Thyroid gland (tissue), 4 donors: Measurements from ENCODE around the gene C22orf42. TPM values are rescaled to one million over a fixed set of nuclear protein-coding genes. Genes with fewer than 3 reads are reported as not detected.
A peak's percentile ranks its signal among the peaks of the same experiment; 100 is the strongest.
"Not testable (repeated sequence)": the region's sequence is repeated elsewhere in the genome, so short reads cannot be mapped to it uniquely, and the experiment has no call there.

ENCODE experiments used
- DNase-seq, 2 donors: peaks; one replicate each; pipeline ENCODE4 v3.0.0-alpha.2; 2019
- H3K27ac ChIP-seq, 3 donors: fragments of 200-600 bp; sonication (generic); 1 replicate in 2 of 3; 2 replicates in 1 of 3; pipeline ENCODE4 v1.5.1; 2016 to 2019; ENCODE audit warnings: mild to moderate bottlenecking in 1 of 3, moderate library complexity in 1 of 3
- H3K27me3 ChIP-seq: fragments of 200-600 bp; sonication (generic); one replicate; pipeline ENCODE4 v1.5.1; 2019
- H3K36me3 ChIP-seq, 2 donors: fragments of 200-600 bp; sonication (generic); one replicate each; pipeline ENCODE4 v1.5.1; 2016 to 2019
- H3K4me1 ChIP-seq, 2 donors: fragments of 200-600 bp; sonication (generic); one replicate each; pipeline ENCODE4 v1.5.1; 2017 to 2019
- H3K4me3 ChIP-seq, 3 donors: fragments of 200-600 bp; sonication (generic); replicated peaks in 1 of 3; 1 replicate in 2 of 3; 2 replicates in 1 of 3; pipeline ENCODE4 v1.5.1; 2016; ENCODE audit warnings: mild to moderate bottlenecking in 1 of 3
- H3K9me3 ChIP-seq: fragments of 200-600 bp; sonication (generic); one replicate; pipeline ENCODE4 v1.5.1; 2017
- POLR2A ChIP-seq, 2 donors: fragments of 450-650 bp; IDR thresholded peaks; one replicate each; pipeline ENCODE4 v1.6.1; 2017; ENCODE audit warnings: antibody characterized with exemption in 2 of 2, mild to moderate bottlenecking in 2 of 2, moderate library complexity in 1 of 2
- WGBS, 2 donors: methylation state at CpG; one replicate each; pipeline ENCODE4 v1.1.5; 2017; 5-methylcytosine and 5-hydroxymethylcytosine counted together
- intact Hi-C: fragments of 100-400 bp; cut with DNase I; formaldehyde crosslinking; loops from one replicate; pipeline ENCODE4 v1.15.1; 2023
- total RNA-seq, 4 donors: library from RNA; depleted of rRNA; stranded (reverse); fragments of >200 nt; gene quantifications; one replicate each; pipeline ENCODE4 v1.2.3, GENCODE V29; 2016
- TF ChIP-seq, protein P1 (sequence below), 6 experiments: fragments of 200-600 bp in 3 of 6; fragments of 450-650 bp in 3 of 6; sonication (generic) in 3 of 6; IDR thresholded peaks; one replicate each; pipeline ENCODE4 v1.5.1; 2016 to 2019; ENCODE audit warnings: antibody characterized with exemption in 6 of 6, mild to moderate bottlenecking in 2 of 6, inconsistent platforms in 1 of 6, moderate library complexity in 1 of 6

C22orf42 gene
- total RNA-seq, 4 donors from 2014 or later: not detected

- no peaks in the 10 kb centered on the region for H3K9me3 ChIP-seq
- no peaks in the 10 kb centered on the region for H3K36me3 ChIP-seq
- intact Hi-C loops: loop anchor here (10.0 kb wide), 1 partner anchor 272 kb away; the partner anchor contains the start of gene FBXO7
- 0% methylated on average over 12 to 16 of the region's 29 CpGs for WGBS, 2 donors
- H3K4me1 ChIP-seq: peaks cover 0 to 13% of the 10 kb centered on the region in 2 donors
- DNase-seq: peak; percentile 77 to 78
- H3K27ac ChIP-seq: no peak overlapping the region
- peak overlapping the region in 1 of 3 donors; percentile 17 for H3K4me3 ChIP-seq
- TF ChIP-seq POLR2A (IDR thresholded peaks at IDR 0.05): no peak
- TF ChIP-seq, protein P1, sequence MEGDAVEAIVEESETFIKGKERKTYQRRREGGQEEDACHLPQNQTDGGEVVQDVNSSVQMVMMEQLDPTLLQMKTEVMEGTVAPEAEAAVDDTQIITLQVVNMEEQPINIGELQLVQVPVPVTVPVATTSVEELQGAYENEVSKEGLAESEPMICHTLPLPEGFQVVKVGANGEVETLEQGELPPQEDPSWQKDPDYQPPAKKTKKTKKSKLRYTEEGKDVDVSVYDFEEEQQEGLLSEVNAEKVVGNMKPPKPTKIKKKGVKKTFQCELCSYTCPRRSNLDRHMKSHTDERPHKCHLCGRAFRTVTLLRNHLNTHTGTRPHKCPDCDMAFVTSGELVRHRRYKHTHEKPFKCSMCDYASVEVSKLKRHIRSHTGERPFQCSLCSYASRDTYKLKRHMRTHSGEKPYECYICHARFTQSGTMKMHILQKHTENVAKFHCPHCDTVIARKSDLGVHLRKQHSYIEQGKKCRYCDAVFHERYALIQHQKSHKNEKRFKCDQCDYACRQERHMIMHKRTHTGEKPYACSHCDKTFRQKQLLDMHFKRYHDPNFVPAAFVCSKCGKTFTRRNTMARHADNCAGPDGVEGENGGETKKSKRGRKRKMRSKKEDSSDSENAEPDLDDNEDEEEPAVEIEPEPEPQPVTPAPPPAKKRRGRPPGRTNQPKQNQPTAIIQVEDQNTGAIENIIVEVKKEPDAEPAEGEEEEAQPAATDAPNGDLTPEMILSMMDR (IDR thresholded peaks at IDR 0.05): peak in 5 of 6 experiments; percentile 53 to 85 (median 67)
- H3K27me3 ChIP-seq: no peaks in the 10 kb centered on the region
Measured at GRCh38 chr22:32202539-32203180, 43.6 kb upstream of the C22orf42 start.

GRCh38 chr22:32202161-32202538 is 43.0 kb upstream of the C22orf42 start:
- DNase-seq: no peak
- intact Hi-C loops: loop anchor here (10.0 kb wide), 1 partner anchor 273 kb away; the partner anchor contains the start of gene FBXO7
- Histone ChIP-seq H3K27ac (no peak overlapping the region), H3K4me1 (peaks cover 0 to 13% of the 10 kb centered on the region in 2 donors), H3K36me3 (no peaks in the 10 kb centered on the region), H3K9me3 (no peaks in the 10 kb centered on the region), H3K27me3 (no peaks in the 10 kb centered on the region), H3K4me3 (no peak overlapping the region)
- WGBS, 2 donors: 14 to 16% methylated on average over 4 of the region's 4 CpGs
- TF ChIP-seq POLR2A (IDR thresholded peaks at IDR 0.05): no peak
- TF ChIP-seq, protein P1 (IDR thresholded peaks at IDR 0.05): no peak

DNA sequence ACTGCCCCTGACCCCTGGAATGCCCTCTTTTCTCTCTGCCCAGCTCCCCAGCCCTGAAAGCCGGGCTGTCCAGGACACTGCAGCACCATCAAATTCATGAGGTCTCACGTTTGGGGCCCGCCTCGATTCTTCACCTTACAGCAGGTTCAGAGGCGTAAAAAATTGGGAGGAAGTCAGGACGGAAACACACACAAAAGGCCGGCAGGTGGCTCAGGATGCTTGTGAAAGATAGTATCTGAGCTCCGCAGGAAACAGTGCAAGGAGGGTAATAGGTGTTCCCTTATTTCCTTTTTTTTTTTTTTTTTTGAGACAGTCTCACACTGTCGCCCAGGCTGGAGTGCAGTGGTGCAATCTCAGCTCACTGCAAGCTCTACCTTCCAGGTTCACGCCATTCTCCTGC is 41.6 kb upstream of the C22orf42 start:
- no peaks in the 10 kb centered on the region for H3K9me3 ChIP-seq
- DNase-seq: no peak
- no peaks in the 10 kb centered on the region for H3K36me3 ChIP-seq
- peaks cover 0 to 13% of the 10 kb centered on the region in 2 donors for H3K4me1 ChIP-seq
- no peak overlapping the region for H3K27ac ChIP-seq
- no peaks in the 10 kb centered on the region for H3K27me3 ChIP-seq
- TF ChIP-seq POLR2A (IDR thresholded peaks at IDR 0.05): no peak
- TF ChIP-seq, protein P1 (IDR thresholded peaks at IDR 0.05): no peak
- H3K4me3 ChIP-seq: no peak overlapping the region
- intact Hi-C loops: loop anchor here (10.0 kb wide), 1 partner anchor 274 kb away; the partner anchor contains the start of gene FBXO7
- 70 to 81% methylated on average over 10 of the region's 10 CpGs for WGBS, 2 donors

DNA sequence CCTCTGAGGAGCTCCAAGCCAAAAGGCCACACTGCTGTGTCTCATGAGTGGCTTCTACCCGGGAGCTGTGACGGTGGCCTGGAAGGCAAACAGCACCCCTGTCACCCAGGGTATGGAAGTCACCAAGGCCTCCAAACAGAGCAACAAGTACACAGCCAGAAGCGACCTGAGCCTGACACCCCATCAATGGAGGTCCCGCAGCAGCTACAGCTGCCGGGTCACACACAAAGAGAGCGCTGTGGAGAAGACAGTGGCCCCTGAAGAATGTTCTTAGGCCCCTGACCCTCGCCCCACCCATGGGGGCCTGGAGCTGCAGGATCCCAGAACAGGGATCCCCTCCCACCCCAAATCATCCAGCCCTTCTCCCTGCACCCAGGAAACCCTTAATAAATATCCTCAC is 40.9 kb upstream of the C22orf42 start:
- no peaks in the 10 kb centered on the region for H3K27me3 ChIP-seq
- no peak overlapping the region for H3K27ac ChIP-seq
- no peaks in the 10 kb centered on the region for H3K9me3 ChIP-seq
- intact Hi-C loops: loop anchor here (10.0 kb wide), 1 partner anchor 275 kb away; the partner anchor contains the start of gene FBXO7
- no peak for TF ChIP-seq POLR2A (IDR thresholded peaks at IDR 0.05)
- TF ChIP-seq, protein P1 (IDR thresholded peaks at IDR 0.05): no peak
- no peaks in the 10 kb centered on the region for H3K36me3 ChIP-seq
- no peak overlapping the region for H3K4me3 ChIP-seq
- H3K4me1 ChIP-seq: peaks cover 0 to 13% of the 10 kb centered on the region in 2 donors
- WGBS, 2 donors: 81 to 88% methylated on average over 3 to 5 of the region's 7 CpGs
- no peak for DNase-seq

- 90 to 95% methylated on average over 6 of the region's 6 CpGs for whole genome bisulfite sequencing, 2 donors
- Histone ChIP-seq H3K4me1 (peaks cover 0 to 13% of the 10 kb centered on the region in 2 donors), H3K9me3 (no peaks in the 10 kb centered on the region), H3K4me3 (no peak overlapping the region), H3K36me3 (no peaks in the 10 kb centered on the region), H3K27ac (no peak overlapping the region), H3K27me3 (no peaks in the 10 kb centered on the region)
- intact Hi-C loops: no loop called here
- TF ChIP-seq, protein P1 (IDR thresholded peaks at IDR 0.05): no peak
- no peak for TF ChIP-seq POLR2A (IDR thresholded peaks at IDR 0.05)
- no peak for DNase-seq
Measured at GRCh38 chr22:32199341-32199740, 40.2 kb upstream of the C22orf42 start.

DNA sequence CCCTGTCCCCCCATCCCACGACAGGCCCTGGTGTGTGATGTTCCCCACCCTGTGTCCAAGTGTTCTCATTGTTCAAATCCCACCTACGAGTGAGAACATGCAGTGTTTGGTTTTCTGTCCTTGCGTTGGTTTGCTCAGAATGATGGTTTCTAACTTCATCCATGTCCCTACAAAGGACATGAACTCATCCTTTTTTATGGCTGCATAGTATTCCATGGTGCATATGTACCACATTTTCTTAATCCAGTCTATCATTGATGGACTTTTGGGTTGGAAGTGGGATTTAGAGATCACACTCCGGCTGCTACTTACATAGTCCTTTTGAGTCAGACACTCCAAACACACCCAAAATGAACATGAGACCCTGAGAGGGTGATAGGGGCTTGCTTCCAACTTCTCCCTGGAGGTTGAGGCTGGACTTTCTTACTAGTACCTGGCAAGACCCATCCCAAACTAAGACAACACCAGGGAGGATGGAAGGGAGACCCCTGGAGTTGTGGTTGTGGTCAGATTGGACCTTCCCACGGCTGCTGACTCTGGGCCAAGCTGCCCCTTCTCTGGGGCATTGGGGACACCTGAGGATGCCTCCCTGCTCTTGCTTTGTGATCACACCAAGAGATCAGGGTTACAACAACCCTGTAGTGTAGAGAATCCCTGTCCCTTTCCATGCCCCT is 38.6 kb upstream of the C22orf42 start:
- H3K36me3 ChIP-seq, H3K27me3 ChIP-seq, DNase-seq, intact Hi-C loops, H3K4me3 ChIP-seq, H3K4me1 ChIP-seq, H3K9me3 ChIP-seq, H3K27ac ChIP-seq: not testable (repeated sequence)
- 71 to 87% methylated on average over 5 of the region's 5 CpGs for WGBS, 2 donors

DNA sequence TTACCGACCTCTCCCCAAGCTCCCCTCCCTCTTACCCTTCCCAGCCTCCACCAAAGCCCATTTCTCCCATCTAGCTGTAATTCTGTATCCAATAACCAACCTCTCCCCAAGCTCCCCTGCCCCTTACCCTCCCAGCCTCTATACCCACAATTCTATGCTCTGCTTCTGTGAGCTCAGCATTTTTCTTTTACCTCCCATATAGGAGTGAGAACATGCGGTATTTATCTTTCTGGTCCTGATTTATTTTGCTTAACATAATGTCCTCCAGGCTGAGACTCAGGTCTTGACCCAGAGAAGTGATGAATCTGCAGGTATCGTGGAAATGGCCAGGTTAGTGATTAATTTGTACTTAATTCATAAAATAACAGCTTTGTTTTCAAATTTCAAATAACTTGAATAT is 36.8 kb upstream of the C22orf42 start:
- DNase-seq, H3K27me3 ChIP-seq, H3K4me1 ChIP-seq, H3K27ac ChIP-seq, H3K36me3 ChIP-seq, H3K4me3 ChIP-seq, H3K9me3 ChIP-seq, intact Hi-C loops: not testable (repeated sequence)
- WGBS, 2 donors: 78 to 85% methylated on average over 3 of the region's 3 CpGs
